Measurements from ENCODE around the gene SLC40A1.

The SLC40A1 gene

DNA sequence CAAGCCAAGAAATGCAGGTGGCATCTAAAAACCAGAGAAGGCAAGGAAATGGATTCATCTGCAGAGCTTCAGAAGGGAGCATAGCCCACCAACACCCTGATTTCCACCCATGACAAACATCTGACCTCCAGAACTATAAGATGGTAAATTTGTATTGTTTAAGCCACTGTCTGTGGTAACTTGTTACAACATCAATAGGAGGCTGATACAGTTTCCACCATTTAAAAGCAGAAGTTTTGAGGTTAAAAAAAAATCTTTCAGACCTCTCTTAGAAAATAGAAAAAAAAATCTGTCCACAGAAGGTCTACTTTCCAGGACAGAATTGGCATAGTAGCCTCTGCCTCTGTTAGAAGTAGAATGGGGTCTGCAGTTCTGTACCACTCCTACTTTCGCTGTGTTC lies 37.2 kb downstream of the SLC40A1 start:
- no peak for DNase-seq (ENCODE audit: low read depth)
- H3K4me3 ChIP-seq (ENCODE audit: control insufficient read depth, low read depth, low read length): no peak overlapping the region
- TF ChIP-seq, protein P1, sequence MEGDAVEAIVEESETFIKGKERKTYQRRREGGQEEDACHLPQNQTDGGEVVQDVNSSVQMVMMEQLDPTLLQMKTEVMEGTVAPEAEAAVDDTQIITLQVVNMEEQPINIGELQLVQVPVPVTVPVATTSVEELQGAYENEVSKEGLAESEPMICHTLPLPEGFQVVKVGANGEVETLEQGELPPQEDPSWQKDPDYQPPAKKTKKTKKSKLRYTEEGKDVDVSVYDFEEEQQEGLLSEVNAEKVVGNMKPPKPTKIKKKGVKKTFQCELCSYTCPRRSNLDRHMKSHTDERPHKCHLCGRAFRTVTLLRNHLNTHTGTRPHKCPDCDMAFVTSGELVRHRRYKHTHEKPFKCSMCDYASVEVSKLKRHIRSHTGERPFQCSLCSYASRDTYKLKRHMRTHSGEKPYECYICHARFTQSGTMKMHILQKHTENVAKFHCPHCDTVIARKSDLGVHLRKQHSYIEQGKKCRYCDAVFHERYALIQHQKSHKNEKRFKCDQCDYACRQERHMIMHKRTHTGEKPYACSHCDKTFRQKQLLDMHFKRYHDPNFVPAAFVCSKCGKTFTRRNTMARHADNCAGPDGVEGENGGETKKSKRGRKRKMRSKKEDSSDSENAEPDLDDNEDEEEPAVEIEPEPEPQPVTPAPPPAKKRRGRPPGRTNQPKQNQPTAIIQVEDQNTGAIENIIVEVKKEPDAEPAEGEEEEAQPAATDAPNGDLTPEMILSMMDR (conservative IDR thresholded peaks at IDR 0.05; ENCODE audit: control insufficient read depth, insufficient read depth, low read depth, low read length): no peak

DNA sequence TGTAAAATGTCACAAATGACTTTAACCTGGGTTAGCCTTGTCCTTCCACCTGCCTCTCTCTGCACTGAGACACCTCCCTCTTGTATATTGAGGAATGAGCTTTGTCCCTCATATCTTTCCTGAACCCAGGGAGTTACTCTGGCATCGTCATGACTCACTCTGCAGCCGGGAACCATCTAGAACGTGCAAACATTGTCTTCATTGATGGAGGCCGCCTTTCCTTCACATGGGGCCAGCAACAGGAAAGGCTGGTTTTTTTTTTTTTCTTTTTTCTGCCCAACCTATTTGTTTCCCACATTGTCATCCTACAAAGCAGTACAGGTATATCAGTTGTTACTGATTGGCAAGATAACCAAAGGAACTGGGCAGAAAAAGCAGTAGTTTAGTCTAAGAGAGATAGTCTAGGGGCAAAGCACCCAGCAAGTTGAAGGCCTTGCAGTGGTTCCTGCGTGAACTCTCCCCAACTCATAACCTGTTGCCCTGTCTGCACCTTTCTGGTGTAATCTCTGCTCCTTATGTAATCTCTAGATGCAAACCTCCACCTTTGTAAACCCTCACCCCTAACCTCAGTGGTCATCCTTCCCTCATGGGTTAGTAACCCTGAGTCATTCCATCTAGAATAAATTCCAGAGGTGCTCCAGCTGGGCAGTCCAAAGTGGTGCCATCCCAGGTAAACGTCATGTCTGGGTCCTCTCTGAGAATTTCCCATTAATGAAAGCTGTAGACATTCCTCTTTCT lies 38.3 kb downstream of the SLC40A1 start:
- no peak for DNase-seq (ENCODE audit: low read depth)
- TF ChIP-seq, protein P1 (conservative IDR thresholded peaks at IDR 0.05; ENCODE audit: control insufficient read depth, insufficient read depth, low read depth, low read length): no peak
- no peak overlapping the region for H3K4me3 ChIP-seq (ENCODE audit: control insufficient read depth, low read depth, low read length)

DNA sequence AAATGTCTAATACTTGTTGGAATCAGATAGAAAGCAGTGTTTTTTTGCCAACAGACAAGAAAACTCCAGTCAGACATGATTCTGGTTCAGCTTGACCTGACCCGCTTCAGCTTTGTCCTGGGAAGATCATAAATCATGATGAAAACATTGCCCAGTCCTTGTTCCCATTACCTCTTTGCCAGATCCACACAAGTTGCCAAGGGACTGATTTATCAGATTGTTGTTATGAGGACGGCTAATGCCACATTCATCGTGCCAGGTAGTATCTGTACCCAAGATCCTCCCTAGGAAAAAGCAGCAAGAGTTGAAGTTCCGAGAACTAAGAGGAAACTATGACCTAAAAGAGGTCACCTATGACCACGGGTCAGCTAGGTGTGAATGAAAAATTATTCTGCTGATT lies 39.0 kb downstream of the SLC40A1 start:
- TF ChIP-seq, protein P1 (conservative IDR thresholded peaks at IDR 0.05; ENCODE audit: control insufficient read depth, insufficient read depth, low read depth, low read length): no peak
- no peak overlapping the region for H3K4me3 ChIP-seq (ENCODE audit: control insufficient read depth, low read depth, low read length)
- DNase-seq (ENCODE audit: low read depth): no peak

DNA sequence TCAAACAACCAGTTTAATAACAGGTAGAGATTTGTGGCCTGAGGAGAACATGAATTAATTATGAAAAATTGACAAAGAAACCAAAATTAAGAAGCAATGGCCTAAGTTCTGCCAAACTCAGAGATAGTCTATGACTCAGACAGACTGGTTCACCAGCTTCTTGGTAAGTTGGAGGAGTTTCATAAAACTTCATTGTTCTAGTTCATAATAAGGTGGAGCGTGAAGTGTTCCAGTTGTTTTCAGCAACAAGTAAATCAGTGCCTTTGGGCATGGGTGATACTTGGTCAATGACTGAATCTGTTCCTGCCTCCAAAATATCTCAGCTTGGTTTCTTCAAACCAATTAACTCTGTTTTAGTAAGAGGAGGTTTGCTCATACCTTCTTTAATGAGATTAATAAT lies 40.0 kb downstream of the SLC40A1 start:
- TF ChIP-seq, protein P1 (conservative IDR thresholded peaks at IDR 0.05; ENCODE audit: control insufficient read depth, insufficient read depth, low read depth, low read length): no peak
- no peak overlapping the region for H3K4me3 ChIP-seq (ENCODE audit: control insufficient read depth, low read depth, low read length)
- no peak for DNase-seq (ENCODE audit: low read depth)

DNA sequence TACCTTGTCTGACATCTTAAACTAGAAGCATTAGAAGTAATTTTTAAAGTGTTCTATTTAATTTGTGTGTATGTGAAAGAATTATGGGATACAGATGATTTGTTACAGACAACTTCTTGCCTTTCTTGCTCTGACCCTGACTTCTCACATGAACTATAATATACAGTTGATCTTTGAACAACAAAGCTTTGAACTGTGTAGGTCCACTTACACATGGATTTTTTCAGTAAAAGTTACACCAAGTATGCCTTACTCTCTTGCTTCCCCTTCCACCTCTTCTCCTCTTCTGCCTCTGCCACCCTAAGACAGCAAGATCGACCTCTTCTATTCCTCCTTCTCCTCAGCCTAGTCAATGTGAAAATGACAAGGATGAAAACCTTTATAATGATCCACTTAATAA lies 42.2 kb downstream of the SLC40A1 start:
- TF ChIP-seq, protein P1 (conservative IDR thresholded peaks at IDR 0.05; ENCODE audit: control insufficient read depth, insufficient read depth, low read depth, low read length): no peak
- H3K4me3 ChIP-seq (ENCODE audit: control insufficient read depth, low read depth, low read length): no peak overlapping the region
- DNase-seq (ENCODE audit: low read depth): no peak

DNA sequence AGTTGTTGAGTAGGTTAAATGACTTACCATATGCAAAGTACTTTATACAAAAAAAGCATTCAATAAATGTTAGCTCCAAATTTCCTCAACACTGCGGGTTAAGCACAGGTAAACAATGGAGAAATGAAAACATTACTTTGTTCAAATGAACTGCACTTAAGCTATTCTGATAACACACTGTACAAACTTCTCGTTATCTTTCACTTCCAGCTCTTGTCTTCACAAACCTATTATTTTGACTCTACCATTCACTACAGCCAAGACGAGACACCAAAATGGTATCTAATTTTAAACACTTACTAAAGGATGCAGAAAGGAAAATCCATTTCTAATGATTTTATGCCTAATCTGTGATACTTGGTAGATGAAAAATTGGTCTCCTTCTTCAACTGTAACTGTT lies 43.8 kb downstream of the SLC40A1 start:
- TF ChIP-seq, protein P1 (conservative IDR thresholded peaks at IDR 0.05; ENCODE audit: control insufficient read depth, insufficient read depth, low read depth, low read length): no peak
- H3K4me3 ChIP-seq (ENCODE audit: control insufficient read depth, low read depth, low read length): no peak overlapping the region
- no peak for DNase-seq (ENCODE audit: low read depth)
